ENCODE data around the gene GAB3.

DNA sequence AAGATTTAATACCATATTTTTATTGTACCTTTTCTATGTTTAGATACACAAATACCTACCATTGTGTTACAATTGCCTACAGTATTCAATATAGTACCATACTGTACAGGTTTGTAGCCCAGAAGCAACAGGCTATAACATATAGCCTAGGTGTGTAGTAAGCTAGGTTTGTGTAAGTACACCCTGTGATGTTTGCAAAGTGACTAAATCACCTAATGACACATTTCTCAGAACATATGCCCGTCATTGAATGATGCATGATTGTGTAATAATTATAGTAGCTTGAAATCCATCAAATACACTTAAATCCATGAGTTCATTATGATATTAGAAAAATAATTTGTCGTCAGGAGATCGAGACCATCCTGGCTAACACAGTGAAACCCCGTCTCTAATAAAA is 30.8 kb downstream of the GAB3 start:
- TF ChIP-seq, protein P1, sequence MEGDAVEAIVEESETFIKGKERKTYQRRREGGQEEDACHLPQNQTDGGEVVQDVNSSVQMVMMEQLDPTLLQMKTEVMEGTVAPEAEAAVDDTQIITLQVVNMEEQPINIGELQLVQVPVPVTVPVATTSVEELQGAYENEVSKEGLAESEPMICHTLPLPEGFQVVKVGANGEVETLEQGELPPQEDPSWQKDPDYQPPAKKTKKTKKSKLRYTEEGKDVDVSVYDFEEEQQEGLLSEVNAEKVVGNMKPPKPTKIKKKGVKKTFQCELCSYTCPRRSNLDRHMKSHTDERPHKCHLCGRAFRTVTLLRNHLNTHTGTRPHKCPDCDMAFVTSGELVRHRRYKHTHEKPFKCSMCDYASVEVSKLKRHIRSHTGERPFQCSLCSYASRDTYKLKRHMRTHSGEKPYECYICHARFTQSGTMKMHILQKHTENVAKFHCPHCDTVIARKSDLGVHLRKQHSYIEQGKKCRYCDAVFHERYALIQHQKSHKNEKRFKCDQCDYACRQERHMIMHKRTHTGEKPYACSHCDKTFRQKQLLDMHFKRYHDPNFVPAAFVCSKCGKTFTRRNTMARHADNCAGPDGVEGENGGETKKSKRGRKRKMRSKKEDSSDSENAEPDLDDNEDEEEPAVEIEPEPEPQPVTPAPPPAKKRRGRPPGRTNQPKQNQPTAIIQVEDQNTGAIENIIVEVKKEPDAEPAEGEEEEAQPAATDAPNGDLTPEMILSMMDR (conservative IDR thresholded peaks at IDR 0.05) = no peak
- TF ChIP-seq EZH2 (IDR thresholded peaks at IDR 0.05; ENCODE audit: low read depth) = no peak

Data from PC-9 (cell line).